Pulmonary artery endothelial cell (primary cell): Measurements from ENCODE around the gene WNT7A. TPM values are rescaled to one million over a fixed set of nuclear protein-coding genes. Genes with fewer than 3 reads are reported as not detected.

Source experiments
- DNase-seq: peaks from one replicate; pipeline ENCODE4 v3.0.0-alpha.2; 2011; ENCODE audit warnings: low read depth, low spot score
- total RNA-seq: library from RNA; depleted of rRNA; stranded (reverse); fragments of >200 nt; gene quantifications from 2 replicates; pipeline ENCODE4 v1.2.3, GENCODE V29; 2014

Gene WNT7A
- total RNA-seq, 1 donor from 2014 or later: not detected

DNA sequence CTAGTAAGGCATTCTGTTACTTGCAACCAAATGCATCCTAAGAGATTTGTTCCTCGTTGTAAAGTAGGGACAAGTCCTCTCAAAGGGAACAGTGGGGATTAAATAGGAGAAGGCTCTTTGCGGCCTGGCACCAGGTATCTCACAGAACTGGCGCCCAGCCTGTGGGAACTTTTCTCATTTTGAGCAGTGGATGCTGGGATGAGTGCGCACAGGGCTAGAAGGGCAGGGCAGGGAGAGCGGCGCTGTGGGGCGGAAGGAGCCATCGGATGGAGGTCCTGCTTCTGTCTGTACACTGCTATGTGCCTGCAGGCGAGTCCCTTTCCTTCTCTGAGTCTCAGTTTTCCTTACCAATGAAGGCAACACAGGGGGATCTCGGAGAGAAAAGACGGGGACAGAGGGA, 50.6 kb downstream of the WNT7A start:
- no peak for DNase-seq

DNA sequence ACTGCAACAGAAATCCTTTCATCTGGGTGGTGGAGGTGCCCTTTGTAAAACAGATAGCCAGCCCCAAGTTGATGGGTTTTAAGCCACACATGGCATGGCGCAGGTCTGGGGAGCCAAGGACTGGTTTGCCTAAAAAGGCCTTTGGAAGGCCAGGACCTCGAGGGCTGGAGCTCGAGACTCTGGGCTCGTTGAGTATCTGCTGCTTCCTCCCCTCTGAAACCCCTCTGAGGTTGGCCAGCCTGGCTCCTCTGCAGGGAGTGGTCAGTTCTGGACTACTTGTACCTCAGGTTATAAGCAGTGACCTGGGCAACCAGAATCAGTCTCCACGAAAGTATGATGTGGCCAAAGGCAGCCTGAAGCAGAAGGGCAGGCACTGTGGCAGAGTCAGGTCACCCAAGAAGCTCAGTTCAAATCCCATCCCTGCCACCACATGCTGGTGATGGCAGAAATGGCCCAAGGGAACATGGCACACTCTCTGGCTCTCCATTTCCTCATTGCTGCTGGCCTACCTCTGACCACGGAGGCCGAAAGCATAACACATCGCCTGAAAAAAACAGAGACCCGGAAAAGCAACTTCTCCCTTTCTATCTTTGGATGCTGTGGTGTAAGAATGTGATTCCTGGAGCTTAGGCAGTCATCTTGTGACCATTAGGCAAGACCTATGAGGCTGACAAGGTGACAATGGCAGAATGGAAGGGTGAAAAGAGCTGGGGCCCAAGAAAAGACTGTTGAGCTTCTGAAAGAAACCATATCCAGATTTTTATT, 51.2 kb downstream of the WNT7A start:
- DNase-seq: no peak

DNA sequence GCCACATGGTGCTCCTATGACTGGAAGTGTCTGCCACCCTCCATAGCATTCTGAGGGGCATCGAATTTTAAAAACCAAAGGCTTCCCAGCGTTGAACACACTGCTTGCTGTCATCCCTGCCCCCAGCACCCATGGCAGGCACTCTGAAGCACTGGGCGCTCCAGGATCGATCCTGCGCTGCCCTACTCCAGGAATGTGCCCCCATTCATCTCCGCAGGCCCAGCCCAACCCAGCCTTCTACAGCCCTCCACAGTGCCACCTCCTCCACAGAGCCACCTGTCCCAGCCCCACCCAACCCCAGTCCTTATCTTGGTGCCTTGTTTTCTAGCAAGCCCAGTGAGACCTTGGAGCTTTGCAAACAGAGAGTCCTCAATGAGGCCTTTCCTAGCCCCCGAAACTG, 52.2 kb downstream of the WNT7A start:
- DNase-seq: no peak

DNA sequence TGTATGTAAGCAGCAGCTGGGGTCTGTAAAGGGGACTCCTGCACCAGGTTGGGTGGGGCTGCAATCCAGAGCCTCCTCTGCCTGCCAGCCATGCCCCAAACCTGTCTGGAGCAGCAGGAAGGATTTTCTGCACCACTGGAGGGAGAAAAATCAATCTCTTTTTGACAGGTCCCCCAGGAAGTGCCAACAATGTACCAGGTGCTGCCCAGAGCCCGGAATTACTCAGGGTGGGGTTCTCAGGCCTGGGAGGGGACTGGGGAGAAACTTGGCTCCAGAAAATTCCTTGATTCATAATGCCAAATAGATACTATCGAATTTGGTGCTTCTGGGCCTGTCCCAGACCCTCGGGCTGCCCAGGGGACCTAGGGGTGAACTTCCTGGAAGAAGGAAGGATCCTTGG, 52.6 kb downstream of the WNT7A start:
- DNase-seq: no peak

DNA sequence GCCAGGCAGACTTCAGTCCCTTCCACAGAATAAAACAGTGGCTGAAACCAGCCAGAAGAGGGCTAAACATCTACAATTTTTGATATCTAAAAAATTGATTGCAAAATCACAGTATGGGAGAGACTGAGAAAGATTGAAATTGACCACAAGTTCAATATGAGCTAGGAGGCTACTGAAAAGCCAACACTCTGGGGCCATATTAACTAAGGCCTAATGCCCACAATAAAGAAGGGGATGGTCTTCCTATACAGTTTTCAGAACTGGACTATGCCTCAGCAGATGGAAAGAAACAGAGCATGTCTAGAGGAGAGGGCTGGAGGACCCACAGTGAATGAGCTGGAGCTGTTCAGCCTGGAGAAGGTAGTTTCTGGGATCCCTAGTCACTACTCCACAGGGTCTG, 53.2 kb downstream of the WNT7A start:
- no peak for DNase-seq

DNA sequence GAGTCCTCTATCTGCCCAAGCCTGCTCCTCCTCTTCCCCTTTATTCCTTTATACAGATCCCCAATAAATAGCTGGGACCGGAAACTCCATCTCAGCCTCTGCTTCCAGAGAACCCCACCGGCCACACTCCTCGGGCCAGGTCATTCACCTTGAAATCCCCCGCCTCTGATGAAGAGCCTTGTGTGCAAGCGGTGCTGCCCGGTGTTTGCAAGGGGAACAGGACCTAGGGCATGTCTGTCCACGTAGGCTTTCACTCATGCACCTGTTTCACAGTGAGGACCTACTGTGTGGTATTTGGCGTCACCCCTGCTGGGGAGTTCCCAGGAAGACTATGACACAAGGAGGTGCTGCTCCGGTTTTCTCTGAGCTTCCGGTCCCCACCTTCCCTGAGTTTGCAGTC, 54.0 kb downstream of the WNT7A start:
- DNase-seq: no peak

DNA sequence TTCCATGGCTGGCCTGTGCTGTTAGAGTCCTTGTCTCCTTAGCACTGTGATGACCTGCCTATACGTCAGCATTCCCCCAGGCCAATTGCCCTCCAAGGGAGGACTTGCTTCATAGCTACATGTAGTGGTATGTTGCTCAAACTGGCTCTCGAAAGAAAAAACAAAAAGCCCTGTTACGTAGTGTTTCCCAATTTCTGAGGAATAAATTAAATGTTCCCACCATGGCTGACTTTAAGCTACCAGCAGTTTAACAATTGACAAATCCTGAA, 54.6 kb downstream of the WNT7A start:
- no peak for DNase-seq

DNA sequence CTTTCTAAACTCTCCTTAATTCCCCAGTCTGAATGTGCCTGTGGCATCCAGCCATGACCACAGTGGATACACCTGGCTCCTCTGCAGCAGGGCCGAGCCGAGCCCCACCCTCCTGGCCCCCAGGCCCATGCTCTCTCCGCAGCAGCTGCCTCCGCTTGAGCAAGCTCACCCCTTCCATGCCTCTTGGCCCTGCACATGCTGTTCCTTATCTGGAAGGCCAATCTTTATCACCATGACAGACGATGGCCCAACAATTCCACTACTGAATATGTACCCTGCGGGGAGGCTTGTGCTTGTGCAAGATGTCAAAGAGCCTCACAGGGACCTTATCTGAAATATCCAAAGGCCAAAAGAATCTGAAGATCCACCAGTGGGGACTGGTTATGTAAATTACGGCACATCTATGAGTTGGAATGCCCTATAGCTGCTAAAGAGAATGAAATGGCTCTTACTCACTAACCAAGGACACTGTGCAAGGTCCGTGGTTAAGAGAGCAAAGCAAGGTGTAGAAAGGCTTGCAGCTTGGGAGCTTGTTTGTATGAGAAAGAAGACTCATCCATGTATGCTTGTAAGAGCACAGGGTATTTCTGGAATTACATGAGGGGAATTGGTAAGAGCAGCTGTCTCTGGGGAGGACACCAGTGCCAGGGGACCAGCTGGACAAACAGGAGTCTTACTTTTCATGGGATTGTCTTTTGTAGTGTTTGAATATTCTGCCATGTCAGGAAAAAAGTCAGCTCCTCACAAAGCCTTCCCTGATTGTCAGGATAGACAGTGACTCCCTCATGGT, 55.2 kb downstream of the WNT7A start:
- no peak for DNase-seq

DNA sequence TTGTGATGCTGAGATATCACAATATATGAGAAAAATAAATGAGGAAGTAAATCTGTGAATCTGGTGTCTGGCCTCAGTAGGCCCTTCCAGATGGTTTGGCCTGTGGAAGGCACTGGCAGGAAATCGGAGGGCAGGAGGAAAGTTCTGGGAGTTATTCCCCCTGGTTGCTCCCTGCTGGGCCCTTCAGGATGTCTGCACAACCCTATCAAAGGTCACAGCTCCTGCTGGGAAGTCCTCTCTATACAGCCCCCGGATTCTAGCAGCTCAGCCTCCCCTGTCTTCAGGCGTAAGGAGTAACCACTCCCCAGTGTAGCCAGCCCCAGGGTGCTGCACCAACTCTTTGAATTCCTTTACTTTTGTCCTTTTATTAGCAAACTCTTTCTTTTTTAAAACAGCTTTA, 56.2 kb downstream of the WNT7A start:
- DNase-seq: no peak

DNA sequence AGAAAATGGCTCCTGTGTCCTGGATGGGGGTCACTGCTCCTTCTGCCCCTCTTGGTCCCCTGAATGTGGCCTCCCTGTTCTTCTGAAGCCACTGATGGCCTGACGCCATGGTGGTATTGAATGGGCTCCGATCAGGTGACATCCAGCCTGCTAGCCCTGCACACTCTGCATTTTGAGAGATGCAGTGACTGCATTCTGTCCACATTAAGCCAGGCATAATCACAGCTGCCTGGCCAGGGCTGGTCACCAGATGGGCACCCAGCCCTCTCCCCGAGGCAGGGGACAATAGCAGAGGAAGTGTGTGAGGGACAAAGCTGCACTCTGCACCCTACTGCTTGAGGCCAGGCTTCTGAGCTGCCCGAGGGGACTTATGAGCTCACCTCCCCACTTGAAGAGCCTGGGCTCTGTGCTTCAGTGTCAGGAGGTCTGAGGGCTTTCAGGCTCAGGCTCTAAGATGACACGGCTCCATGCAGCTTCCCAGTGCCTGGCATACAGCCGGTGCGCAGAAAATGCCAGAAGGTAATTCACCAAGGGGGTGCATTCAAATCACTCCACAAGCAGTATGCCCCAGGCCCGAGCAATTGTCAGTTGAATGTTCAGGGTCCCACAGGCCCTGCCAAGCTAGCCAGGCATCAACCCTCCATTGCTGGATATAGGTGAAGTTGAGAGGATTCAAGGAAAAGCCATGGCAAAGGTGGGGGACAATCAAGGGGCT, 56.8 kb downstream of the WNT7A start:
- no peak for DNase-seq

DNA sequence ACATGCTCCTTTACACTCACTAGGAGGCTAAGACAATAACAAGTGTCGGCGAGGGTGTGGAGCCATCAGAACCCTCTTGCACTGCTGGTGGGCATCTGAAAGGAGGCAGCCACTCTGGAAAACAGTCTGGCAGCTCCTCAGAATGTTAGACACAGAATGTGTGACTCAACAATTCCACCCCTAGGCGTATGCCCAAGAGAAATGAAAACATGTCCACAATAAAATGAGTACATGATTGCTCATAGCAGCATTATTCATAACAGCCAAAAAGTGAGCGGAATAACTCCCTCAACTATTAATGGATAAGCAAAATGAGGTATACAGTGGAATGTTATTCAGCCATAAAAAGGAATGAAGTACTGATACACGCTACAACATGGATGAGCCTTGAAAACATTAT, 57.8 kb downstream of the WNT7A start:
- no peak for DNase-seq

DNA sequence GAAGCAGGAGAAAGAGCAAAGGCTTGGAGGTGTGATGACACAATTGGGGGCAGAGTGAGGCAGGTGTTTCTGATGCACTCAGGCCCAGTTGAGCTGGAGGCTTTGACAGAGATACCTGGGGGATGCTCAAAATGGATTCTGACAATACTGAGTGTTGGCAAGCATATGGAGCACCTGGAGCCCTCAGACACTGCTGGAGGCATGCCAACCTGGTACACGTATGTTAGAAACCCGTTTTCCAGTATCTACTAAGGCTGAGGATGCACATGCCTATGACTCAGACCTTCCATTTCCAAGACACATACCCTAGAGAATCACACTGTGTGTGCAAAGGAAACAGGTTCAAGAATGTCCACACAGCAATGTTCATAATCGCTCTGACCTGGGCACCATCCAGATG, 58.7 kb downstream of the WNT7A start:
- DNase-seq: no peak

DNA sequence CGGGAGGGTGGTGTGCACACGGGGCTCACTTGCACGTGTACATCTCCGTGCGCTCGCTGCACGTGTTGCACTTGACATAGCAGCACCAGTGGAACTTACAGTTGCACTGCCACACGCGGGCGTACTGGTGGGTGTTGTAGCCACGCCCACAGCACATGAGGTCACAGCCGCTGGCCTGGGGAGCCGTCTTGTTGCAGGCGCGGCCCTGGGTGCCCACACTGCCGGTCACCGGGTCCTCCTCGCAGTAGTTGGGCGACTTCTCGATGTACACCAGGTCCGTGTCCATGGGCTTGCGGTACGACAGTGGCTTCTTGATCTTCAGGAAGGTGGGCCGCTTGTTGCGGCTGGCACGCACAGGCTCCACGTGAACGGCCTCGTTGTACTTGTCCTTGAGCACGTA, 61.0 kb downstream of the WNT7A start:
- no peak for DNase-seq

DNA sequence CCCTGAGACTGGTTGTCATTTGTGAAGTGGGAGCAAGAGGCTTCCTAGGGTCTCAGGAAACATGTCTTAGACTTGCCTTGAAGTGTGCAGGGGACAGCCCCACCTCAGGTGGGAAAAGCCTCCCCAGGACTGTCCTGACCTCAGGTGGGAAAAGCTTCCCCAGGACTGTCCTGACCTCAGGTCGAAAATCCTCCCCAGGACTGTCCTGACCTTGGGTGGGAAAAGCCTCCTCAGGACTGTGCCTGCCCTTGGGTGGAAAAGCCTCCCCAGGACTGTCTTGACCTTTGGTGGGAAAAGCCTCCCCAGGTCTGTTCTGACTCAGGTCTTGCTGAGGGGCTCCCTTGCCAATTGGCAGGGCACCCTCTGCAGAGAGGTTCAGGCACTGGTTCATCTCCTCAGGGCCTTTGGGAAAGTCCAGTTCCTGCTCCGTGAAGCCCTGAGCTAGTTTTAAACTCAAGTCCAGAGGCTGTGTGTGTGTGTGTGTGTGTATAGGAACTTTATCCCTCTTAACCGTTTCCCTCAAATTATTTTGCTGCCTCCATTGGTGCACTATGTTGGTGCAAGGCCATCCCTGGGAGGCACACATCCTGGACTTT, 64.7 kb downstream of the WNT7A start:
- no peak for DNase-seq

DNA sequence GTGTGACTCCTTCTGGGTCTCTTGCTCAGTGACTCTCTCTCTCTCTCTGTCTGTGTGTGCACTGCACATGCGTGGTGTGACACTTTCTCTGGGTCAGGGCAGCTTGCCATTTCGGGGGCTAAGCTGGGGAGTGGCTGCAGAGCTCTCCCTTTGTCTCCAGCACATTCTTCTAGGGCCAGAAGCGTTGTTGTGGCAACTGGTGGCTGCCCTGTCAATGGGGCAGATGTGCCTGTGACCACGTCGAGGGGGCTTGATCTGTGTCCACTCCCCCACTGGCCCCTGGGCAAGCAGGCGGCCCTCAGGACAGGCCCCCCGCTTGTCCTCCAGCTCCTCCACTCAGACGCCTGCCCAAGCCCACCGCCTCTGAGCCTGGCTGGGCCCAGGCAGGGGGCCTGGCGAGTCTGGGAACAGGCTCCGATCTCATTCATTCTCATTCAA, 67.8 kb downstream of the WNT7A start:
- no peak for DNase-seq

DNA sequence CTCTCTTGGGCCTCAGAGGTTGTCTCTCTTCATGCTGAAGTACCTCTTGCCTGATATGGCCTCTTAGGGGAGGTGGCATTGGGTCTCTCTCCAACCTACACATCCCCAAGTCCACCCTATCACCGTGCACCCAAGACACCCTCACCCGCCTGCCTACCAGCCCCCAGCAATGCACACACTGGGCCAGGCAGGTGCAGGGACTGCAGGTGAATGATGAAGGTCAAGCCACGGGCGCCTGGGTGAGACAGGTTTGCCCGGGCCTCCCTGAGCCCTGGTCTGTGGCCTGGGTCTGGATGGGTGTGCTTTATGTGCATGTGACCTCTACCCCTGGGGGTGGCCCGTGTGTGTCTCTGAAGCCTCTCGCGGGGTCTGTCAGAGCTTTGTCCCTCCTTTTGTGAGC, 68.3 kb downstream of the WNT7A start:
- DNase-seq: no peak

DNA sequence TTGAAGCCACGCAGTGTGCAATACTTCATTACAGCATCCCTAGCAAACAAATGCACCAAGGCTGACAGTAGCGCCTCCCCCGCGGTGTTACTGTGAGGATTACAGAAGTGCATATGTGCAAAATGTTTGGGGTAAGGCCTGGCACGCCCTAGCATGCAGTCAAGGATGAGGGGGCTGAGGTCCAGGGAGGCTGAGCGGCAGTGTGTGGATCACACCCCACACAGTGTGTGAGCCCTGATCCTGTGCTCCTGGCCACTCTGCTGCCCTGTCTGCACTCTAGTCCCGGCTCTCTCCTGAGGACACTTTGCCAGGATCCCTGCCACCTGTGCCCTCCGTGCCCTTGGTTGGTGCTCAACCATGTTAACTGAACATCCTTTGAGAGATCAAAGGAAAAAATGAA, 71.3 kb downstream of the WNT7A start:
- DNase-seq: no peak

DNA sequence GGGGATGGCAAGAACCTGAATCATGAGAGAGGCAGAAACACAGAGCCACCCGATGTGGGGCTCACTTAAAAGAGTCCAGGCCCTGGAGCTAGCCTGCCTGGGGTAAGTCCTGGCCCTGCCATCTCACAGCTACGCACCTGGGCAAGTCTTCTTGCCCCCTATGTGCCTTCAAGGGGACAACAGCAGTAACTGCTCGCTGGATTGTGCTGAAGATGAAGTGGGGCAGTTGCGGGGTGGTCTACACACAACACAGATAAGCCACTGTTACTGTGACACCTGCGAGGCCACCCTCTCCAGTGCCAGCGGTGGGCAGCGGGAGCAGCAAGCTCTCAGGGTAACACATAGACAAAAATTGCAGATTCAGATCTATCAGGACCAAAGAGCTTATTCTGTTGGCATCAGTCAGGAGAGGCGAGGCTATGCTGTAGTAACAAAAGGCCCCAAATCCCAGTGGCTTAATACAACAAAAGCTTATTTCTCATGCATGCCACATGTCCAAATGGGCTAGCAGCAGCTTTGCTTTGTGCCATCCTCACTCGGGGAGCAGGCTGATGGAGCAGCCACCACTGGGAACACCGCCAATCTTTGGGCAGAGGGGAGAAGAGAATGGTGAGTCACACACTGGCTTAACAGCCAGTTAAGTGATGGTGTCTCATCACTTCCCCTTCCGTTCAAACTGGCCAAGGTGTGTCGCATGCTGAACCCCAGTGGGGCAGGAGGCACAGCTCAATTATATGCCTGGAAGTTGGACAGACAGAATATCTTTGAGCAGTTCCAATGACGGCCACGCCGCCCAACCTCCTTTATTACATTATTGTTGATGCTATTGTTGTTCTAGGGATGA, 78.3 kb downstream of the WNT7A start:
- DNase-seq: no peak

DNA sequence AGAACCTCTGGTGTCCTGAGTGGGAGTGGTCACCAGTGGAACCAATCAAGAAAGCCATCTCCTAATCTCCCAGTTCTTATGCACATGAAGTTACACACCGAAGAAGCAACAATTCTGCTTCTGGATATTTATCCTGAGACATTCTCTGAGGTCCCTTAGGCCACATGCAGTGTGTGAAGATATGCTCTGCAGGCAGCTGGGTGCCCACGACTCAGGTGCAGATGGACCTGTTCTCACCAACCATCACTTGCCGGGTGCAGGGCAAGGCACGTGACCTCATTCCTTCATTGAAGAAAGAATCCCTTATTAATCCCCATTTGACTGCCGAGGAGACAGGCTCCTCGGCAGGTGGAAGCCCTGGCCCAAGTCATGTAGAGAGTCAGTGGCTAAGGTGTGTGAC, 79.8 kb downstream of the WNT7A start:
- DNase-seq: no peak

DNA sequence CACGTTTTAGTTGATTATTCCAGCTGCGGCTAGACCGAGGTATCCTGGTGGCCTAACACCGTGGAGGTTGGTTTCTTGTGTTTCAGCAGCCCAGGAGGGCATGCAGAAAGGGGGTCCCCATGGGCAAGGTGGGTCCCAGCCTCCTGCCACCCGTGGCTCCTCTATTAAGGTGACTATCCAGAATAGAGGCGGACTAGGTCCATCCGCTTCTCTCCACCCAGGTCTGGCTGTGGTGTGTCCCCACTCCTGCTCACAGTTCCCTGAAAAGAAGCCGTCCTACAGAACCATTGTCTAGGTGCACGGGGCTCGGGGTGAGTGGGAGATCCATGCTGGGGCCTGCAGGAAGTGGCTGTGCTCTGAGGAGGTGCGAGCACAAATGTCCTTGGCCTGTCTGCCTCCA, 81.5 kb downstream of the WNT7A start:
- DNase-seq: no peak

DNA sequence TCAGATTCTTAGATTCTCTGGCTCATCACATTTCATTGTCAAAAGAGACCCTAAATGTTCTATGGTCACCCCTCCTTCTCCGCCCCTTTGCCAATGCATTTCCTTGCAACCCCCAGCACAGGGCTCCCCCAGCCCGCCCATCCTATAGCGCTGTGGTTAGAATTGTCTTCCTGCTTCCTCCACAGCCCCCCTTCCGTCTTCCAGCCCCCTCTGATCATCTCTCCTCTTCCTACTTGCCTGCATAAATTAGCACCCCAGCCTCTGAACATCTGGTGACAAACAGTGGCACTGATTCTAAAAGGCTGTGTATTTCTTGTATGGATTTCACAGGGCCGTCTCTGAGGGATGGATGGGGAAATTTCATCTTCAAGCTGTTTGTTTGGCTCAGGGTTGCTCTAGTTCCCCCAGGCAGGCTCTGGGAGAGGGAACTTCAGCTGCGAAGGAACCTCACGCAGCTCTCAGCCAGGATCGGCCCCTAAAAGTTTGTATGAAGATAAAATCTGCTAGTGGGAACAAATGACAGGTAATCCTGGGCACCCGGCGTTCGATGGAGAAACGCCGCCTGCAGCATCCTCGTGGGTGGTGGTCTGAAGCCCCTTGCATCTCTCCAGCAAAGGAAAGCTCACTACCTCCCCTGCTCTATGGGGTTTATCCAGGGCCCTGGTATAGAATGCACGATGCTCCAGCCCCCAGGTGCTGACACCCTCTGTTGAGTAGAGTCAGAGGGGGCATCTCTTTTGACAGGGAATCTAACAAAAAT, 83.0 kb downstream of the WNT7A start:
- no peak for DNase-seq
